Right lobe of liver (tissue), 6 donors: ENCODE measurements around the gene APC2. TPM values are rescaled to one million over a fixed set of nuclear protein-coding genes. Genes with fewer than 3 reads are reported as not detected.

Source experiments
- ATAC-seq, 4 donors: fragments of 200-7000 bp; cut with Tn5 transposase; one replicate each; pipeline ENCODE4 v1.9.1; 2020; ENCODE audit warnings: mild to moderate bottlenecking in 4 of 4, moderate library complexity in 4 of 4
- DNase-seq, 3 donors: peaks; one replicate each; pipeline ENCODE4 v3.0.0-alpha.2; 2020
- H3K27ac ChIP-seq, 3 donors: fragments of 200-600 bp; one replicate each; pipeline ENCODE4 v1.8.0; 2022
- H3K27me3 ChIP-seq, 2 donors: fragments of 200-600 bp; one replicate each; pipeline ENCODE4 v1.8.0; 2022
- H3K36me3 ChIP-seq, 4 donors: fragments of 200-600 bp; sonication (generic) in 1 of 4; one replicate each; pipeline versions ENCODE4 v1.5.1 to v1.8.0; 2017 to 2022; ENCODE audit warnings: control low read depth in 1 of 4
- H3K4me1 ChIP-seq, 4 donors: fragments of 200-600 bp; sonication (generic) in 1 of 4; one replicate each; pipeline versions ENCODE4 v1.5.1 to v1.8.0; 2017 to 2022; ENCODE audit warnings: control low read depth in 1 of 4
- H3K4me3 ChIP-seq, 3 donors: fragments of 200-600 bp; one replicate each; pipeline ENCODE4 v1.8.0; 2022
- H3K9me3 ChIP-seq, 4 donors: fragments of 200-600 bp; sonication (generic) in 1 of 4; one replicate each; pipeline versions ENCODE4 v1.5.1 to v1.8.0; 2017 to 2022; ENCODE audit warnings: control low read depth in 1 of 4
- CTCF ChIP-seq, 4 donors: fragments of 200-600 bp in 3 of 4; fragments of 450-650 bp in 1 of 4; IDR thresholded peaks; one replicate each; pipeline versions ENCODE4 v1.5.1 to v1.8.0; 2016 to 2022; ENCODE audit warnings: antibody characterized with exemption in 4 of 4, mild to moderate bottlenecking in 2 of 4
- POLR2A ChIP-seq: fragments of 450-650 bp; IDR thresholded peaks from one replicate; pipeline ENCODE4 v1.6.1; 2017; ENCODE audit warnings: antibody characterized with exemption, mild to moderate bottlenecking
- WGBS: methylation state at CpG from one replicate; pipeline ENCODE4 v1.1.6; 2018; ENCODE audit warnings: low coverage, low lambda C conversion rate; ENCODE audit not compliant: insufficient coverage; ENCODE audit errors: missing lambda C conversion rate; 5-methylcytosine and 5-hydroxymethylcytosine counted together
- intact Hi-C, 2 donors: fragments of 100-400 bp; cut with DNase I; formaldehyde crosslinking; loops; one replicate each; pipeline versions ENCODE4 v1.11.2 to v1.14.1; 2022
- total RNA-seq, 6 experiments: library from RNA; depleted of rRNA in 2 of 6; stranded (reverse); fragments of >200 nt in 2 of 6; fragmentation: NEBNext Ultra II Directional in 3 of 6; extraction: Animal tissue kit (Norgen Biotek cat#: 25700) in 3 of 6; gene quantifications; one replicate each; pipeline versions ENCODE4 v1.1.0 to v1.2.4, GENCODE V29; 2016 to 2023
- donor health status: DM: no; HTN: yes; CAD: no.
- donor health status: DM: no; HTN: no; CAD: no.
- donor health status: DM: no; HTN: no; CAD: no.
- donor health status: DM: no; HTN: yes; CAD: no.
- donor health status: DM: no; HTN: yes; CAD: no.

The APC2 gene
- total RNA-seq, 6 experiments from 2014 or later: 0.06 to 0.13 (median 0.06) TPM; not detected in 3

GRCh38 chr19:1450735-1451731 lies 1.1 kb downstream of the APC2 start:
- Histone ChIP-seq H3K36me3 (no peaks in the 10 kb centered on the region), H3K9me3 (no peaks in the 10 kb centered on the region), H3K4me1 (peaks cover 0 to 8% (median 0%) of the 10 kb centered on the region in 4 donors), H3K4me3 (no peak overlapping the region), H3K27me3 (peaks cover 13 to 34% of the 10 kb centered on the region in 2 donors), H3K27ac (no peak overlapping the region)
- DNase-seq (no peak), ATAC-seq (no peak)
- intact Hi-C loops: loop anchor here in 1 of 2 donors (10.0 kb wide), 1 partner anchor 64 kb away; the partner anchor contains the start of gene ADAMTSL5
- no peak for TF ChIP-seq CTCF (IDR thresholded peaks at IDR 0.05)
- TF ChIP-seq POLR2A: no peak
- 53% methylated on average over 17 of the region's 22 CpGs for WGBS

GRCh38 chr19:1451916-1452801 lies 2.2 kb downstream of the APC2 start:
- no peaks in the 10 kb centered on the region for H3K9me3 ChIP-seq
- TF ChIP-seq CTCF (IDR thresholded peaks at IDR 0.05) (no peak), POLR2A (no peak)
- H3K36me3 ChIP-seq: no peaks in the 10 kb centered on the region
- no peak overlapping the region for H3K4me3 ChIP-seq
- ATAC-seq (no peak), DNase-seq (no peak)
- WGBS: 9% methylated on average over 17 of the region's 39 CpGs
- peaks cover 4 to 32% of the 10 kb centered on the region in 2 donors for H3K27me3 ChIP-seq
- H3K4me1 ChIP-seq: no peaks in the 10 kb centered on the region
- intact Hi-C loops: loop anchor here in 1 of 2 donors (10.0 kb wide), 1 partner anchor 63 kb away; the partner anchor contains the start of gene ADAMTSL5
- H3K27ac ChIP-seq: no peak overlapping the region

GRCh38 chr19:1452802-1453524 lies 3.0 kb downstream of the APC2 start:
- Histone ChIP-seq H3K36me3 (no peaks in the 10 kb centered on the region), H3K9me3 (no peaks in the 10 kb centered on the region), H3K4me3 (no peak overlapping the region), H3K4me1 (no peaks in the 10 kb centered on the region), H3K27me3 (peaks cover 4 to 25% of the 10 kb centered on the region in 2 donors), H3K27ac (no peak overlapping the region)
- ATAC-seq: no peak
- intact Hi-C loops: loop anchor here in 1 of 2 donors (10.0 kb wide), 1 partner anchor 62 kb away; the partner anchor contains the start of gene ADAMTSL5
- 22% methylated on average over 10 of the region's 30 CpGs for WGBS
- peak in 1 of 3 donors; percentile 36 for DNase-seq
- TF ChIP-seq CTCF (IDR thresholded peaks at IDR 0.05): no peak
- TF ChIP-seq POLR2A: no peak
